Epithelial cell of proximal tubule (primary cell): ENCODE results near the gene TRABD2B. TPM values are rescaled to one million over a fixed set of nuclear protein-coding genes. Genes with fewer than 3 reads are reported as not detected.

Experiments used
- DNase-seq: peaks from one replicate; pipeline ENCODE4 v3.0.0-alpha.2; 2011; ENCODE audit warnings: low read depth
- H3K4me3 ChIP-seq: 2 replicates; pipeline ENCODE4 v1.5.1; 2011; ENCODE audit warnings: low read depth, mild to moderate bottlenecking, low read length
- total RNA-seq: library from RNA; depleted of rRNA; stranded (reverse); fragments of >200 nt; gene quantifications from 2 replicates; pipeline ENCODE4 v1.2.3, GENCODE V29; 2015
- TF ChIP-seq, protein P1 (sequence below): conservative IDR thresholded peaks from 2 replicates; pipeline ENCODE4 v1.5.1; 2012; ENCODE audit warnings: low read depth, mild to moderate bottlenecking, low read length

The TRABD2B gene
- total RNA-seq, 1 donor from 2014 or later: 0.46 TPM

DNA sequence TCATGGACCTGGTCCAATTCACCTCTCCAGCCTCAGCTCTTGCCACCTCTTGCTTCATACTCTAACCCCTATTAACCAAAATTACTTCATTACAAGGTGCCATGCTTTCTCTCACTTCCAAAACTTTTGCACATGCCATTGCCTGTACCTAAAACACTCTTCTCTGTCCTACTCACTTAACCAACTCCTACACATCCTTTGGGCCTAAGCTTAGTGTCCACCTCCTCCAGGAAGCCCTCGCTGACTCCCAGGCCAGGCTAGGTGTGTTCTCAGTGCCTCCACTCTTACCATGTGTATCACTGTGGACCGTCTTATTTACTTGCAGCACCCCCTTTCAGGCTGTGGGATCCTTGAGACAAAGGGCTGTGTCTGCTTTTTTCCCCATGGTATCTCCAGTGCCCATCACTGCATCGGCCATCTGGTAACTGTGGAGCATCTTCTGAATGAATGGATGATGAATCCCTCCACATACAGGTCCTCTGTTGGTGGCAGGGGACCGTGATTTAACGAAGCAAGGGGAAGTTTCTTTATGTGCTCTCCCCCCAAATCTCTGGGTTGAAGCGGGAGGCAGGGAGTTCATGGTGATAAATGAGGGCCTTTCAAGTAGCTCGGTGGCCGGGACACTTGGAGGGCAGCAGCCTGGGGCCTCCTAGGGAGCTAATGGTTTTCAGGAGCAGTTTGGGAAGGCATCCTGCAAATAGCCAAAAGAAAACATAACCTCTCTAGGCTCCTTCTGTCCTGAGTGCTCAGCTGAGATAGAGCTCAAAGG, 111.9 kb downstream of the TRABD2B start:
- no peak for DNase-seq
- no peak overlapping the region for H3K4me3 ChIP-seq
- TF ChIP-seq, protein P1, sequence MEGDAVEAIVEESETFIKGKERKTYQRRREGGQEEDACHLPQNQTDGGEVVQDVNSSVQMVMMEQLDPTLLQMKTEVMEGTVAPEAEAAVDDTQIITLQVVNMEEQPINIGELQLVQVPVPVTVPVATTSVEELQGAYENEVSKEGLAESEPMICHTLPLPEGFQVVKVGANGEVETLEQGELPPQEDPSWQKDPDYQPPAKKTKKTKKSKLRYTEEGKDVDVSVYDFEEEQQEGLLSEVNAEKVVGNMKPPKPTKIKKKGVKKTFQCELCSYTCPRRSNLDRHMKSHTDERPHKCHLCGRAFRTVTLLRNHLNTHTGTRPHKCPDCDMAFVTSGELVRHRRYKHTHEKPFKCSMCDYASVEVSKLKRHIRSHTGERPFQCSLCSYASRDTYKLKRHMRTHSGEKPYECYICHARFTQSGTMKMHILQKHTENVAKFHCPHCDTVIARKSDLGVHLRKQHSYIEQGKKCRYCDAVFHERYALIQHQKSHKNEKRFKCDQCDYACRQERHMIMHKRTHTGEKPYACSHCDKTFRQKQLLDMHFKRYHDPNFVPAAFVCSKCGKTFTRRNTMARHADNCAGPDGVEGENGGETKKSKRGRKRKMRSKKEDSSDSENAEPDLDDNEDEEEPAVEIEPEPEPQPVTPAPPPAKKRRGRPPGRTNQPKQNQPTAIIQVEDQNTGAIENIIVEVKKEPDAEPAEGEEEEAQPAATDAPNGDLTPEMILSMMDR: no peak

- no peak overlapping the region for H3K4me3 ChIP-seq
- DNase-seq: no peak
- TF ChIP-seq, protein P1: peak; percentile 5
These were observed 113.2 kb downstream of the TRABD2B start for GRCh38 chr1:47883963-47884362.

DNA sequence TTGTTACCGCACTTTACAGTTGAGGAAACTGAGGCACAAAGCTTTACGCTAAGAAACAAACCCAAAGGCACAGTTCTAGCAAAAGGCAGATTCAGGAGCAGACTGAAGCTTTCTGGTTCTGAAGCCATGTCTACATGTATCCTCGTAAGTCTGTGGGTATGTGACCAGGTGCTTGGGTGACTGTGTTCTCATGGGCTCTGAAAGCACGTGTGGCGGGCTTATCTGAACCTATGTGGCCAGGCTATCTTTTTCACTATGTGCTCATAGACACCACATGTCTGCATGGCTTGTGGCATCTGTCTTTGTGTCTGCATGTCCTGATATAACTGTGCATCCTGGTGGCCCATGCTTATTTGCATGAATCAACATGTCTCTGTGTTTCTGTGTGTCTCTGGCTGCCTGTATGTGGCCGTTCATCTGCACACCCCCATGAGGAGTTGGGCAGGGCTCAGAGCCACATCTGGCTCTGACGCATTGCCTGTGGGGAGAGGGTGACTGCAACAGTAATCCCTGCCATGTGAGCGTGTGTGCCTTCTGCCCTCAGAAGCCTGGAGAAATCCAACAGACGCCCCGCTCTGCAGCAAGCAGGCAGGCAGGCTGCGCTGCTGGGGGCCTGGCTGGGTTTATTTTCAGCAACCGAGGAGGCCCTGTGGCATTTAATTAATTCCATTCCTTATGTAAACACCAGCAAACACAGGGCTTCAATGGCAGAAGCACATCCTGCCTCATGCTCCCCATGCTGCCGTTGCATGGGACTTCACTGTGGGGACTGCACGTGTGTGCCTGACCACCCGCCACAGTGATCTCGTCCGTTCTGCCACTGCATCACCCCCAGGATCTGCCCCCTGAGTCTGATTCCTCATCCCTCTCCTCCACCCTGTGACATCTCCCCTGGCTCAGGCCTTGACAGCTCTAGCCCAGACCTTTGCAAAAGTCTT, 115.4 kb downstream of the TRABD2B start:
- DNase-seq: no peak
- H3K4me3 ChIP-seq: no peak overlapping the region
- TF ChIP-seq, protein P1: no peak

GRCh38 chr1:47876587-47876963, 120.6 kb downstream of the TRABD2B start:
- DNase-seq: no peak
- no peak overlapping the region for H3K4me3 ChIP-seq
- TF ChIP-seq, protein P1: no peak

DNA sequence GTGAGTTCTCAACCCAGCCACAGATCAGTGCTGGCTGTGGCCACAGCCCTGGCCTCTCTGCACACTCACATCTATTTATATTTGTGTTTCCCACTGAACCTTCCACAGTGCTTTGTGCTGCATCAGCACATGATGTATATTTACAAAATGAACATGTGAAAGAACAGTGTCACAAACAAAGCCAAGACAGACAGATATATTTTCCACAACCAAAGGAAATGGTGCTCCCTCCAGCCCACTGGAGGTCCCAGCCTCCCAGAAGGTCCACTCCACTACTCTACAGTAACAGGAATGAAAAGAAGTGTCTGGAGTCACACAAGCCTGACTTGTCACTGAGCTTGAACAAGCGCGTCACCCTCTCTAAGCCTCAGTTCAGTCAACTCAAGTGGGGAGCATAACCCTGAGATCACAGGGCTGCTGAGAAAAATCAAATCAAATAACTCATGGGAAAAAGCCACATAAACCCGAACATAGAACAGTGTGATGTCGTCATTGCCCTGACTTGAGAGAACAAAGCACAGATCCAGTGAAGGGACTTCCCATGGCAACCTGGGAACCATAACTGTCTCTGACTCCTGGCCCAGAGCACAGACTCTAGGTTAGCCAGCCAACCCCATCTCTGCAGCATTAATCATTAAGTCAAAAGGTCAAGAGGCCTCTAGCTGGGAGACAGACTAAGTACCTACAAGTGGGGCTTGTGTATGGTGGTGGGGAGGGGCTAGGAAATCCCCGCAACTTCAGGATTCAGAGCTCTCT, 121.2 kb downstream of the TRABD2B start:
- H3K4me3 ChIP-seq: no peak overlapping the region
- DNase-seq: peak; percentile 99
- TF ChIP-seq, protein P1: no peak

DNA sequence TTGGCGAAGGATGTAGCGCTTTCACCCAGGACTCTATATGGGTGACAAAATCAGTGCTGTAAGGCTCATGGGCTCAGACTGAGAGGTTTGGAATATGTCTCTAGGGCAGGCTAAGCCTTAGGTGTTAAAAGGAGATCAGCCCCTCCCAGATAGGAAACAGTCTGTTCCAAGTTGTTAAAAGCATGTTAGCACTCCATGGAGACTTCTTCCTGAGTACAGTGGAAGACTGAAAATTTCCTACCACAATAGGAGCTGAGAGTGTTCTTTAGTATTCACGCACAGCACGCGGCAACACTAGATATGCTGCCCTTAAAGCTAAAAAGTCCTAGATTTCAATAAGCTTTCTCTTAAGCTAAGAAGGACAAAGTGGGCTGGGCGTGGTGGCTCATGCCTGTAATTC, 122.1 kb downstream of the TRABD2B start:
- TF ChIP-seq, protein P1: no peak
- H3K4me3 ChIP-seq: no peak overlapping the region
- DNase-seq: no peak
